Upper lobe of right lung (tissue), 1 donor: Measurements from ENCODE around the gene CYB561. TPM values are rescaled to one million over a fixed set of nuclear protein-coding genes. Genes with fewer than 3 reads are reported as not detected.
"Not testable (repeated sequence)": the region's sequence is repeated elsewhere in the genome, so short reads cannot be mapped to it uniquely, and the experiment has no call there.

Source experiments
- ATAC-seq: fragments of 200-7000 bp; cut with Tn5 transposase; one replicate; pipeline ENCODE4 v1.9.1; 2020; ENCODE audit warnings: mild to moderate bottlenecking, moderate library complexity
- DNase-seq: peaks from one replicate; pipeline ENCODE4 v3.0.0-alpha.2; 2020
- H3K27ac ChIP-seq: fragments of 200-600 bp; one replicate; pipeline ENCODE4 v1.8.0; 2022
- H3K27me3 ChIP-seq: fragments of 200-600 bp; one replicate; pipeline ENCODE4 v1.8.0; 2022; ENCODE audit warnings: mild to moderate bottlenecking
- H3K36me3 ChIP-seq: fragments of 200-600 bp; one replicate; pipeline ENCODE4 v1.8.0; 2022
- H3K4me1 ChIP-seq: fragments of 200-600 bp; one replicate; pipeline ENCODE4 v1.8.0; 2022
- H3K4me3 ChIP-seq: fragments of 200-600 bp; one replicate; pipeline ENCODE4 v1.8.0; 2022; ENCODE audit warnings: mild to moderate bottlenecking
- H3K9me3 ChIP-seq: fragments of 200-600 bp; one replicate; pipeline ENCODE4 v1.8.0; 2022
- CTCF ChIP-seq: fragments of 200-600 bp; IDR thresholded peaks from one replicate; pipeline ENCODE4 v1.8.0; 2022; ENCODE audit warnings: antibody characterized with exemption
- intact Hi-C: fragments of 100-400 bp; cut with DNase I; formaldehyde crosslinking; loops from one replicate; pipeline ENCODE4 v1.11.0; 2022
- total RNA-seq: library from RNA; stranded (reverse); fragmentation: NEBNext Ultra II Directional; extraction: Animal tissue kit (Norgen Biotek cat#: 25700); gene quantifications from one replicate; pipeline ENCODE4 v1.2.1, GENCODE V29; 2021
- donor health status: DM: no; HTN: yes; CAD: no; lungs with severe emphysema.

Gene CYB561
- total RNA-seq, 1 donor from 2014 or later = 55.5 TPM

GRCh38 chr17:63475491-63476412 is 29.6 kb upstream of the CYB561 start:
- no peak for DNase-seq
- Histone ChIP-seq H3K36me3 (no peaks in the 10 kb centered on the region), H3K4me1 (peaks cover 32% of the 10 kb centered on the region), H3K27ac (peak overlapping the region; percentile 37), H3K9me3 (no peaks in the 10 kb centered on the region), H3K27me3 (peaks cover 16% of the 10 kb centered on the region), H3K4me3 (peak overlapping the region; percentile 51)
- no peak for TF ChIP-seq CTCF
- intact Hi-C loops = loop anchor here (5.0 kb wide), 1 partner anchor 33 kb away; no protein-coding TSS in a partner anchor
- ATAC-seq = no peak

GRCh38 chr17:63474586-63475460 is 28.7 kb upstream of the CYB561 start:
- H3K4me3 ChIP-seq = no peak overlapping the region
- peaks cover 16% of the 10 kb centered on the region for H3K27me3 ChIP-seq
- peak overlapping the region; percentile 37 for H3K27ac ChIP-seq
- no peak for TF ChIP-seq CTCF
- H3K9me3 ChIP-seq = no peaks in the 10 kb centered on the region
- DNase-seq (no peak), ATAC-seq (no peak)
- intact Hi-C loops = loop anchor here (5.0 kb wide), 1 partner anchor 33 kb away; no protein-coding TSS in a partner anchor
- H3K36me3 ChIP-seq = no peaks in the 10 kb centered on the region
- H3K4me1 ChIP-seq = peaks cover 32% of the 10 kb centered on the region

DNA sequence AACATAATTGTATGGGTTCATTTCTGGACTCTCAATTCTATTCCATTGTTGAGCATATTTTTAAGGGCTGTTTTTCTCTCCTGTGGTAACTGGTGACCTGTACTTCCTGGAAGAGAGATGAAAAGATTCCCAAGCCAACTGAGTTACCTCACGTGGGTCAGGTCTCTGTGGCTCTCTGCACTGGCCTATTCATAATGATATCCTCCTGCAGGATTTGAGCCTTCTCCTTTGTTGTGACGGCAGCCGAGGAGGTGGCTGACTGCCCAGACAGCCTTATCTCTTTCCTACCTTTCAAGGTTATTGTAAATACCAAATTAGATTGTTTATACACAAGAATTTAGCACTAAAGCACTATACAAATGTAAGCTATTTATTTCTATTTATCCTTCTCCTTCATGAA is 28.1 kb upstream of the CYB561 start:
- Histone ChIP-seq H3K27me3 (peaks cover 16% of the 10 kb centered on the region), H3K4me1 (peaks cover 32% of the 10 kb centered on the region), H3K27ac (no peak overlapping the region), H3K4me3 (no peak overlapping the region), H3K9me3 (no peaks in the 10 kb centered on the region), H3K36me3 (no peaks in the 10 kb centered on the region)
- ATAC-seq = no peak
- intact Hi-C loops = no loop called here
- DNase-seq = no peak
- no peak for TF ChIP-seq CTCF

GRCh38 chr17:63468099-63468498 is 22.0 kb upstream of the CYB561 start:
- H3K27ac ChIP-seq, ATAC-seq, H3K4me3 ChIP-seq, DNase-seq, H3K4me1 ChIP-seq, H3K27me3 ChIP-seq, H3K36me3 ChIP-seq, H3K9me3 ChIP-seq, intact Hi-C loops: not testable (repeated sequence)

- DNase-seq (no peak), ATAC-seq (no peak)
- Histone ChIP-seq H3K36me3 (no peaks in the 10 kb centered on the region), H3K4me1 (peaks cover 4% of the 10 kb centered on the region), H3K9me3 (no peaks in the 10 kb centered on the region), H3K27me3 (no peaks in the 10 kb centered on the region), H3K4me3 (no peak overlapping the region), H3K27ac (no peak overlapping the region)
- TF ChIP-seq CTCF = no peak
- intact Hi-C loops = no loop called here
These were observed 18.7 kb upstream of the CYB561 start for GRCh38 chr17:63464691-63465236.
